Endothelial cell of umbilical vein (primary cell): Measurements from ENCODE around the gene ESYT3. TPM values are rescaled to one million over a fixed set of nuclear protein-coding genes. Genes with fewer than 3 reads are reported as not detected.

ENCODE experiments used
- BruUV-seq: library from RNA; stranded (reverse); fragments of 400-500 nt; replicated peaks from 2 replicates; lab custom pipeline; 2021; lab: Mats Ljungman, UMichigan
- CTCF ChIA-PET: fragments of 300-600, 350-600 bp; sonication (Branson Sonifier 250); formaldehyde crosslinking; loops from one replicate; lab custom pipeline; 2021; ENCODE audit warnings: antibody characterized with exemption, inconsistent platforms; lab: Charles Lee
- POLR2A ChIA-PET: fragments of 300-600, 350-600 bp; sonication (Branson Sonifier 250); formaldehyde crosslinking; loops from one replicate; lab custom pipeline; 2021; ENCODE audit warnings: antibody characterized with exemption, inconsistent platforms; lab: Charles Lee
- DNase-seq: peaks from one replicate; pipeline ENCODE4 v3.0.0-alpha.2; 2011; ENCODE audit warnings: low read depth, low spot score
- FAIRE-seq: peaks from 2 replicates; lab custom pipeline; 2011; peaks lifted over from hg19 to GRCh38; lab: Jason Lieb, UNC
- H2AFZ ChIP-seq: 2 replicates; pipeline ENCODE4 v1.6.0; 2012; ENCODE audit warnings: low read depth, low read length, control low read depth, inconsistent platforms
- H3K27ac ChIP-seq: 2 replicates; pipeline ENCODE4 v1.5.1; 2011; ENCODE audit warnings: low read depth, mild to moderate bottlenecking, control low read depth, low read length, moderate library complexity; ENCODE audit not compliant: insufficient read depth
- H3K27me3 ChIP-seq, 2 experiments: 2 replicates each; pipeline versions ENCODE4 v1.6.0 to v1.6.1; 2011; ENCODE audit warnings: low read length in 2 of 2, mixed read lengths in 1 of 2; ENCODE audit not compliant: control insufficient read depth in 2 of 2, insufficient read depth in 2 of 2
- H3K36me3 ChIP-seq, 2 experiments: 2 replicates in 1 of 2; 3 replicates in 1 of 2; pipeline ENCODE4 v1.5.1; 2011; ENCODE audit warnings: low read length in 2 of 2, mild to moderate bottlenecking in 1 of 2, moderate library complexity in 1 of 2; ENCODE audit not compliant: control insufficient read depth in 2 of 2, insufficient read depth in 2 of 2; ENCODE audit errors: extremely low read depth in 1 of 2
- H3K4me1 ChIP-seq: 3 replicates; pipeline ENCODE4 v1.5.1; 2011; ENCODE audit warnings: mild to moderate bottlenecking, low read length; ENCODE audit not compliant: control insufficient read depth, insufficient read depth; ENCODE audit errors: extremely low read depth
- H3K4me2 ChIP-seq: 2 replicates; pipeline ENCODE4 v1.6.1; 2011; ENCODE audit warnings: low read length, control low read depth, mixed read lengths; ENCODE audit not compliant: insufficient read depth
- H3K4me3 ChIP-seq, 3 experiments: fragments of 200-600 bp in 1 of 3; sonication (generic), shearing (Covaris generic) in 1 of 3; replicated peaks in 1 of 3; 2 replicates each; pipeline ENCODE4 v1.5.1; 2011 to 2016; ENCODE audit warnings: control low read depth in 3 of 3, low read length in 3 of 3, mild to moderate bottlenecking in 2 of 3, inconsistent platforms in 1 of 3, low read depth in 1 of 3, moderate library complexity in 1 of 3; ENCODE audit not compliant: insufficient read depth in 1 of 3
- H3K79me2 ChIP-seq: 2 replicates; pipeline ENCODE4 v1.6.0; 2012; ENCODE audit warnings: low read length, inconsistent platforms; ENCODE audit not compliant: control insufficient read depth, insufficient read depth
- H3K9ac ChIP-seq: replicated peaks from 2 replicates; pipeline ENCODE3; 2011; ENCODE audit warnings: low read length, control low read depth; ENCODE audit not compliant: insufficient read depth; ENCODE audit errors: extremely low read depth
- H3K9me1 ChIP-seq: replicated peaks from 3 replicates; pipeline ENCODE4 v1.6.0; 2011; ENCODE audit warnings: mild to moderate bottlenecking, low read length; ENCODE audit not compliant: control insufficient read depth, insufficient read depth; ENCODE audit errors: extremely low read depth
- H3K9me3 ChIP-seq: replicated peaks from 2 replicates; pipeline ENCODE4 v1.5.1; 2012; ENCODE audit warnings: low read length, inconsistent platforms; ENCODE audit not compliant: control insufficient read depth, insufficient read depth
- H4K20me1 ChIP-seq: replicated peaks from 2 replicates; pipeline ENCODE3; 2011; ENCODE audit warnings: mild to moderate bottlenecking, low read length; ENCODE audit not compliant: control insufficient read depth, insufficient read depth; ENCODE audit errors: extremely low read depth
- CTCF ChIP-seq, 2 donors: IDR thresholded peaks; 1 replicate in 1 of 2; 2 replicates in 1 of 2; pipeline ENCODE4 v1.5.1; 2011; ENCODE audit warnings: low read length in 2 of 2, mild to moderate bottlenecking in 2 of 2, moderate library complexity in 2 of 2, control low read depth in 1 of 2, inconsistent platforms in 1 of 2, low read depth in 1 of 2; ENCODE audit not compliant: insufficient read depth in 1 of 2; ENCODE audit errors: extremely low read depth in 1 of 2
- EZH2 ChIP-seq: IDR thresholded peaks from 2 replicates; pipeline ENCODE4 v1.6.1; 2012; ENCODE audit warnings: borderline replicate concordance, low read depth, mild to moderate bottlenecking, moderate library complexity, low read length, inconsistent platforms; ENCODE audit not compliant: severe bottlenecking
- FOS ChIP-seq: IDR thresholded peaks from 2 replicates; pipeline ENCODE4 v1.6.1; 2011; ENCODE audit warnings: mild to moderate bottlenecking, low read length, moderate library complexity, borderline replicate concordance; ENCODE audit not compliant: insufficient read depth
- GATA2 ChIP-seq: IDR thresholded peaks from 2 replicates; pipeline ENCODE4 v1.7.0; 2011; ENCODE audit warnings: low read depth, mild to moderate bottlenecking, moderate library complexity, mixed read lengths, low read length; ENCODE audit not compliant: insufficient read length, insufficient read depth
- JUN ChIP-seq: IDR thresholded peaks from 2 replicates; pipeline ENCODE4 v1.6.1; 2011; ENCODE audit warnings: borderline replicate concordance, low read depth; ENCODE audit not compliant: insufficient read length, insufficient read depth
- MYC ChIP-seq: IDR thresholded peaks from one replicate; pipeline ENCODE4 v1.6.1; 2011; ENCODE audit warnings: mild to moderate bottlenecking, low read depth, low read length
- POLR2A ChIP-seq: IDR thresholded peaks from 2 replicates; pipeline ENCODE4 v1.6.1; 2012; ENCODE audit warnings: low read depth, mild to moderate bottlenecking, control low read depth, low read length
- POLR2AphosphoS5 ChIP-seq: IDR thresholded peaks from 2 replicates; pipeline ENCODE4 v1.6.1; 2012; ENCODE audit warnings: low read depth, mild to moderate bottlenecking, control low read depth, low read length, moderate library complexity; ENCODE audit not compliant: insufficient read depth
- dilution Hi-C: fragments of 300-500 bp; cut with MboI; formaldehyde crosslinking; loops from one replicate; pipeline ENCODE4 v1.15.0; 2019; ENCODE audit warnings: low sequenced_read_pairs; ENCODE audit not compliant: extremely low pct_ligation_motif_present
- intact Hi-C: fragments of 100-400 bp; cut with micrococcal nuclease; formaldehyde crosslinking; loops from one replicate; pipeline ENCODE4 v1.10.0; 2022
- polyA plus RNA-seq, 4 experiments: library from polyadenylated mRNA; depleted of rRNA in 3 of 4; stranded (reverse) in 3 of 4; unstranded in 1 of 4; fragments of >200 nt; gene quantifications; 2 replicates each; pipeline versions ENCODE4 v1.2.1 to v1.2.3, GENCODE V29; 2011 to 2012; ENCODE audit warnings: missing spikeins in 1 of 4
- total RNA-seq: library from RNA; stranded (reverse); gene quantifications from 2 replicates; pipeline ENCODE4 v1.2.3, GENCODE V29; 2021
- TF ChIP-seq, protein P1 (sequence below): IDR thresholded peaks from 2 replicates; pipeline ENCODE4 v1.6.1; 2011; ENCODE audit not compliant: insufficient read depth, insufficient read length

Gene ESYT3
- total and polyA plus RNA-seq, 2 donors (not counting 3 experiments of a cell fraction or from before 2014, with no cell fraction given), result not detected

GRCh38 chr3:138440121-138440521, 5.7 kb downstream of the ESYT3 start:
- intact Hi-C loops (no loop called here), dilution Hi-C loops (no loop called here)
- Histone ChIP-seq H3K79me2 (no peaks in the 10 kb centered on the region), H4K20me1 (no peaks in the 10 kb centered on the region), H3K4me1 (peaks cover 2% of the 10 kb centered on the region), H3K9ac (no peak overlapping the region), H3K27ac (no peak overlapping the region), H3K9me3 (no peaks in the 10 kb centered on the region), H3K27me3 (peaks cover 16 to 18% of the 10 kb centered on the region in 2 experiments), H3K4me2 (no peak overlapping the region), H3K9me1 (no peaks in the 10 kb centered on the region), H3K4me3 (no peak overlapping the region), H2AFZ (no peak overlapping the region), H3K36me3 (no peaks in the 10 kb centered on the region)
- FAIRE-seq (no peak), DNase-seq (no peak)
- ChIA-PET CTCF (interaction anchor here (2.2 kb wide), 1 partner anchor 483 kb away, joined by 7 read pairs; no protein-coding TSS in a partner anchor), POLR2A (no interaction called here)
- no TSS peak for BruUV-seq
- TF ChIP-seq EZH2 (no peak), GATA2 (no peak), JUN (no peak), POLR2A (no peak), MYC (no peak), POLR2AphosphoS5 (no peak), FOS (no peak), CTCF (IDR thresholded peaks at IDR 0.05; ENCODE audit: extremely low read depth in 1 of 2, insufficient read depth in 1 of 2, low read depth in 1 of 2, low read length in 2 of 2) (no peak)
- TF ChIP-seq, protein P1, sequence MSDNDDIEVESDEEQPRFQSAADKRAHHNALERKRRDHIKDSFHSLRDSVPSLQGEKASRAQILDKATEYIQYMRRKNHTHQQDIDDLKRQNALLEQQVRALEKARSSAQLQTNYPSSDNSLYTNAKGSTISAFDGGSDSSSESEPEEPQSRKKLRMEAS, result no peak
